GM18526 (cell line): Measurements from ENCODE around the gene PER1.

Experiments used
- POLR2A ChIP-seq: IDR thresholded peaks from 3 replicates; pipeline ENCODE4 v1.6.1; 2011; ENCODE audit not compliant: insufficient read length; ENCODE audit errors: extremely low read depth

PER1 gene

GRCh38 chr17:8110456-8110804, 41.8 kb downstream of the PER1 start:
- TF ChIP-seq POLR2A = no peak

DNA sequence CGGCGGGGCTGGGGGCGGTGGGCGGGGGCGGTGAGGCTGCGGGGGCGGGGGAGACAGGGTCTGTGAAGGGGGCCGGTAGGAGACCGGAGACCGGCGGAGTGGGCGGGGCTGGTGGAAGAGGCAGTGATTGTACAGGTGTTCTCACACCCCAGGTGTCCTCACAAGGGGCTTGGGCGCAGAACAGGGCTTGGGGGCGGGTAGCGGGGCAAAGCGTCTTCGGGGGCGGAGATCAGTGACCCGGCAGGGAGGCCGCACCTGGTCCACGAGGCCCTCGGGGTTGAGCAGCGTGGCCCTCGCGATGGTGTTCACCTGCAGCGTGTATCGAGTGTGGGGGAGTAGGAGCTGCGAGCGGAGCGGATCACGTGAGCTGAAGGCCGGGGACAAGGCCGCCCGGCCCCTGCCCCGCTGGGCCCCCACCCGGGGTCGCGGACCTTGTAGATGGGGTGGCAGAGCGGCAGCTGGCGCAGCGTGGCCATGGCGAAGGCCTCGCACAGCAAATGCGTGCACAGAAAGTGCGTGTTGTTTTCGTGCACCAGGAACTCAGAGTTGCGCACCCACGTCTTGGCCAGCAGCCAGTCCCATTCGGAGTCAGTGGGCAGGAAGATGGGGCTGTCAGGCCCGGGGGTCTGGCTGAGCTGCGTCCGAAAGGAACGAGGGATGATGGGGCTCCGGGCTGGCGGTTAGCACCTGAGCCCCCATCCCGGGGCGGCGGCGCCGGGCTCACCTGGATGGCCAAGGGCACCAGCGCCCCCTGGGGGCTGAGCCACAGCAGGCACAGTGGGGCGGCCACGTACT, 42.3 kb downstream of the PER1 start:
- TF ChIP-seq POLR2A = no peak

GRCh38 chr17:8108972-8109660, 43.1 kb downstream of the PER1 start:
- no peak for TF ChIP-seq POLR2A

GRCh38 chr17:8105957-8106398, 46.2 kb downstream of the PER1 start:
- no peak for TF ChIP-seq POLR2A

GRCh38 chr17:8104911-8105310, 47.3 kb downstream of the PER1 start:
- TF ChIP-seq POLR2A = no peak

- TF ChIP-seq POLR2A = no peak
Measured at GRCh38 chr17:8103549-8103948, 48.7 kb downstream of the PER1 start.

DNA sequence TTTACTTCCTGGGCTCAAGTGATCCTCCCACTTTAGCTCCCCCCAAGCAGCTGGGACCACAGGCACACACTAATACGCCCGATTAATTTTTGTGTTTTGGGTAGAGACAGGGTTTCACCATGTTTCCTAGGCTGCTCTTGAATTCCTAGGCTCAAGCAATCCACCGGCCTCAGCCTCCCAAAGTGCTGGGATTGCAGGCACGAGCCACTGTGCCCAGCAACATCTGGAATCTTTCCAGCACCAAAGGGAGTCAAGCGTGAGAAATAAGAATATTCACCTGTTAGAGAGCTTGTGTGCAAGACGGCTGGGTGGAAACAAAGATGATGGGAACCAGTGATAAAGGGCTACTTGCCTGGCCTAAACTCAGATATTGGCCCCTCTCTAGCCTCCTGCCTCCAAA, 50.5 kb downstream of the PER1 start:
- TF ChIP-seq POLR2A = no peak

DNA sequence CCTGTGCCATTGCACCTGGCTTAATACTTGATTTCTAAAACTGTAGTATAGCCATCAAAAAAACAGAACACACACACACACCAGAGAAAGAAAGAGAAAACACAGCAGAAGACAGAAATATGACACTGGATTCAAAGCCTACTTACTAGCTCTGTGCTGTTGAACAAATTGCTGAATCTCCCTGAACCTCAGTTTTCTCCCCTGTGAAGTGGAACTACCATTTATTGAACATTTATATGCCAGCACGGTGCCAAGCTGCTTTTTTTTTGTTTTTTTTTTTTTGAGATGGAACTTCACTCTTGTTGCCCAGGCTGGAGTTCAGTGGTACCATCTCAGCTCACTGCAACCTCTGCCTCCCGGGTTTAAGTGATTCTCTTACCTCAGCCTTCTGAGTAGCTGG, 51.4 kb downstream of the PER1 start:
- no peak for TF ChIP-seq POLR2A

GRCh38 chr17:8100111-8100510, 52.1 kb downstream of the PER1 start:
- TF ChIP-seq POLR2A = no peak

GRCh38 chr17:8096541-8096940, 55.7 kb downstream of the PER1 start:
- no peak for TF ChIP-seq POLR2A

DNA sequence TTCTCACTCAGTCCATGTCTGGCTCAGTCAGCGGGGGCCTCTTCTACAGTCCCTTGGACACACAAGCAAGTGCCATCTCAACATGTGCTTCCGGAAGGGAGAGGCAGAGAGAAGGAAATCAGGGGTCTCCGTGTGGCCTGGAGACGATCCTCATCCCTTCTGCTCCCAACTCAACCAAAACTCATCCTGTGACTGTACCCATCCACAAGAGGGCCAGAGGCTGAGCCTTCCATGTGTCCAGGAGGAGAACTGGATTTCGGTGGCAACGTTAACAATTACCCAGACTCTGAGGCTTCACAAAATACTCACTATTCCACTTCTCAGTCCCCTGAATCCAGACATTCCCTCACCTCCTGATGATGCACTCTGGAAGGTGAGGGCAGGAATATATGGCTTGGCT, 56.8 kb downstream of the PER1 start:
- no peak for TF ChIP-seq POLR2A

GRCh38 chr17:8091033-8091687, 61.0 kb downstream of the PER1 start:
- no peak for TF ChIP-seq POLR2A
